NCI-H524 treated with DMSO at 0.1 percent for 48 hours (cell line): ENCODE data around the gene MAS1L.

Source experiments
- DNase-seq: peaks from one replicate; lab custom pipeline; 2025; lab: John Stamatoyannopoulos, UW

MAS1L gene

GRCh38 chr6:29510202-29510601, 22.4 kb upstream of the MAS1L start:
- DNase-seq = no peak

DNA sequence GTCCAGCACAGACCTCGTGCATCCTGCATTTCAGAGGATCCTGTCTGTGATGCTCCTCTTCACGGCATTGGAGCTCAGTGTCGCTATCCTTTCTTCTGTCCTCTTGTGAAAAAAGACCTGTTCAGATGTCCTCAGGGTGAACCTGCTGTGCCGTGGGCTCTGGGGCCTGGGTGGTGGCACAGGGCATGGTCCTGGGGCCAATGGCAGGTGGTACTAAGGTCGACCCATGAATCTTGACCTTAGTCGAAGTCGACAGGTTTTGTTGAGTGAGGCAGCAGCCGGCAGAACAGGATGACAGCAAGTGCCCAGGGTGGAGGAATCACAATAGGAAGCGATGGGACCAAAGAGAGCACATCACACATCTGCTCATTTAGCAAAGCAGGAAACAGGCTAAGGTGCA, 22.0 kb upstream of the MAS1L start:
- DNase-seq = no peak

GRCh38 chr6:29509239-29509638, 21.5 kb upstream of the MAS1L start:
- no peak for DNase-seq

GRCh38 chr6:29507319-29507718, 19.6 kb upstream of the MAS1L start:
- DNase-seq = no peak

GRCh38 chr6:29506446-29507067, 18.8 kb upstream of the MAS1L start:
- DNase-seq = no peak

- DNase-seq = no peak
These were observed 18.1 kb upstream of the MAS1L start for GRCh38 chr6:29505808-29506207.

GRCh38 chr6:29504961-29505360, 17.2 kb upstream of the MAS1L start:
- no peak for DNase-seq

DNA sequence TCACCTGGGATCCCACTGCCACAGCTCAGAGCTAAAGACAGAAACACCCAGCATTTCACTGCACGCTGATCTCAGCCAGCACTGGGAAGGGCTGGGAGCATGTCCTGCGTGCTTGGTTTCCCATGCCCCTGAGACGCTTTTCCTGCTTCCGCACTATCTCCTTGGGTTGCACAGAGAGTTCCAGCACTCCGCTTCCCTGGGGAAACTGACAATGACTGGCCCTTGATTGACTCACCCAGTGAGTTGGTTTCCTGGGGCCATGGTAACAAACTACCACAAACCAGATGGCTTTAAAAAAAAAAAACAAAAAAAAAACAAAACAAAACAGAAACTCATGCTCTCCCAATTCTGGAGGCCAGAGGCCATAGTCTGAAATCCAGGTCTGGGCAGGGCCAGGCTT, 14.8 kb upstream of the MAS1L start:
- DNase-seq = no peak

DNA sequence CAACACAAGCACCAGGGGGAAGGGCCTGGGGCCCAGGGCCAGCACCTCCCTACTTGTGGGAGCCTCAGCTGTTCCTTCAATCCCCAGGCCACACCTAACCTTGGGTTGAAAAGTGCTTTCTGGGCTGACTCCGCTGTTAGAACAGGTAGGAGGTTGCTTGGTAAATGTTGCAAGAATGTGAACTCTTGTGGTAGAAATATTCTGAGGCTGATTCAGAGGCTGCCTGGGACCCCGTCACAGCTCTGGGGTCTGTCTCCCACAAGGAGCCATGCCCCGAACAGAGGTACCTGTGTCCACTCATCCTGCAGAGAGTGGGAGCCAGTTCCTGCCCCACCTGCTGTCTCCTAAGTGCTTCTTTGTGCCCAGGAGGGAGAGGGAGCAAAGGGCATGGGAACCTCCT, 14.4 kb upstream of the MAS1L start:
- no peak for DNase-seq

DNA sequence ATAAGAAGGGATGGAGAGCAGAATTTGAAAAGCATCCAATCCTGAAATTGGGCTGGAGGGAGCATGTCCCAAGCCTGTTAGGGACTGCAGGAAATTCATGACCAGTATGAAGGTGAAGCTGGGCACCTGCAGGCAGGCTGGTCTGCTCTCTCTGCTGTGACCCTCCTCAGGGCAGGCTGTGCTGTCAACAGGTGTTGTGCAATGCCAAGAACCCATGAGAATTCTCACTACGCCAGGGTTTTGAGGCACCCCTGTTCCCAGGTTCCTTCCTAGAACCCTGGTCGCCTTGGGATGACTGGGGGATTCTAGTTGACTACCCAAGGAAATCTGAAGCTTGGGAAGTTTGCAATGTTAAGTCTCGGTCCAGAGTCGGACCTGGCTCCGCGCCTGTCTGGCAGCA, 13.3 kb upstream of the MAS1L start:
- DNase-seq = no peak

DNA sequence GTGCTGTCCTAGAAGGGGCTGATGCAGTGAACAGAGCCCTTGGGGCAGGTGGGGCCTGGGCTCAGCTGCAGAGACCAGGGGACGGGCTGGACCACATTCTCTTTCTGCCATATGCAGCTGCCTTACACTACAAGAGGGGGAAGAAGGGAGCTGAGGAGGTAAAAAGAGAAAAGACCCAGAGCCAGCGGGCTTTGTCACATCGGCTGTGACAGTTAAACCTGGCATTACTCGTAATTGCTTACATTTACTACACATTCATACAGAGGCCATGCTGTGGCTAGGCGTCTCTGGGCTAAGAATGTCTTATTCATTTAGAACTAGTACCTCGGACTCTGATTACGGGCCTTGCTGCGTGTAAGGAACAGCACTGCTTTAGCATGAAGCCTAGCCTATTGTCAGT, 12.8 kb upstream of the MAS1L start:
- DNase-seq = no peak

DNA sequence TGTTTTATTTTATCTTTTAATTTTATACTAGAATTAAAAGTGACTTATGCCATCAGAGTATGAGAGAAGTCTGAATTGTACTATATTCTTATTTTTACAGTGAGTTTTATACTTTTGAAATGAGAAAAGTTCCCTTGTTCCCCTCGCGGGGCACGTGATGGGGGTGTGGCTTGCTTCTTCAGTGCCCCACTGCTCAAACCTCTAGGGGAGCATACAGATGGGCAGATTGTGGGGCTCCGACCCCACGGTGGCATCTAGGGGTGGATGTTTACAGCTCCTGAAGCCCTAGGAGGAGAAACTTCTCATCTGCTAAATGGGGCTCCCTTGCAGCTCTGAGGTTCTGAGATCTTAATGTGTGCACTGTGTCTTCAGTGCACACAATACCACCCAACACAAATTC, 11.9 kb upstream of the MAS1L start:
- DNase-seq = no peak

DNA sequence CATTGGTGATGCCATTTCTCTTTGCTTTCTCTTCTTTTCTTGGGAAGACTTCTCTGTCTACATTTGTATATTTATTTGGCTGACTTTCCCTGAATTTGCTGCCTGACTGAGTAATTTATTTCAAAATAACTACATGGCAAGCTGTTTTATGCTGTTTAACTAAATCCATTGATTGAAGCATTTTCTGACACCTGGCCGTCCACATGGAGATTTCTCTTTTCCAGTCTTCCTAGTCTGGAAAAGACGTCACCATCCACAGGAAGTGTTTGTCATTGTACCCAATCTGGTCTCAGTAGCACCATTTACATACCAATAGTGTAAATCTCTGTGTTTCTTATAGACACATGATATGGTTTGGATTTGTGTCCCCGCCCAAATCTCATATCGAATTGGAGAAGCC, 9.2 kb upstream of the MAS1L start:
- DNase-seq = no peak

- no peak for DNase-seq
These were observed 7.8 kb upstream of the MAS1L start for GRCh38 chr6:29495571-29495970.

DNA sequence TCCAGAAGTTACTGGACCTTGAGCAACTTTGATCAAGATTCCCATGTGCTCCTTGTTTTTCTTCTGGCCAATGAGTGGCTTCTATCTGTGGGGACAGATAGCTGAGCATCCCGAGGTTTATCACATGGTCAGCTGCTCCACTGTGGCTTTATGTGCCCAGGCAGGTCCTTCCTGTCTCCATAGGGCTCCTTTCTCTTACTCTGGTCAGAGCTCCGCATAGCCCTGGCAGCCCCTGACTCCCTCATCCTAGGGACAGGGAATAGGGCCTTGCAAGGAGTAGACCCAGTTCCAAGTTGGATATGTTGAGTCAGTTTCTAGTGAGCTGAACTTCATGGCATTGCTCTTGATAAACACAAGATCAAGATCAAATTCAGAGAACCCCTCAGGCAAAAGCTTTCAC, 6.4 kb upstream of the MAS1L start:
- no peak for DNase-seq

- DNase-seq = no peak
These were observed 5.5 kb upstream of the MAS1L start for GRCh38 chr6:29493261-29493660.

DNA sequence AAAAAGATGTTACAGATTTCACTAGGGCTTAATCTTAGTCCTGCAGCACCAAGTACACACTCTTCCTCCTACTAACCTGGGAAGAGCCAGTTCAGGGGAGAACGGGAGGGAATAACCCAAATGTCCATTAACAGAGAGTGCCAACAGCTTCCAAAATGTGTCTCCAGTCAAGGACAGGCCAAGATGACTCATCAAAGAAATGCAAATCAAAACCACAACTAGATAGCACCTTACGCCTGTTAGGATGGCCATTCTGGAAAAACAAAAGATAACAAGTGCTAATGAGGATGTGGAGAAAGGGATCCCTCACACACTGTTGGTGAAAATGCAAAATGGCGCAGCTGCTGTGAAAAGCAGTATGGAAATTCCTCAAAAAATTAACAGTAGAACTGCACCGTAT, 3.8 kb upstream of the MAS1L start:
- DNase-seq = no peak

- DNase-seq = no peak
These were observed 2.8 kb upstream of the MAS1L start for GRCh38 chr6:29490552-29490951.

GRCh38 chr6:29490055-29490454, 2.3 kb upstream of the MAS1L start:
- DNase-seq = no peak

DNA sequence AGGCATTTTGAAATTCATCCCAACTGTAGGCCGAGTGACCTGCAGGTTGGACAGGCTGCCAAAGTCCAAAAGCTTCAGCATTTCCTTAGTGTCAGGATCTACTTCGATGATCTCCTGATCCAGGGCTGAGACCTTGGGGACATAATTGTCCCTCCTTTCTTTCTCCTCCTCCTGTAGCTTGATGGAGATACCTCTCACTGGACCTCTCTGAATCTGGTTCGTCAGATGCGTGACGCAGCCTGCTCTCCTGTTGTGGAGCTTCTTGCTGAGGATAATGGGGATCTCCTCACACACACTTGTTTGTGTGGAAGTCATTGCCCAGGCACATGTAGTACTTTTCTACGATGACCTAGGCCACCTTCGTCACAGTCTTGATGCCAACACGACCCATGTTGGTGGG, 1.5 kb upstream of the MAS1L start:
- DNase-seq = no peak

GRCh38 chr6:29488874-29489273, 1.1 kb upstream of the MAS1L start:
- no peak for DNase-seq

DNA sequence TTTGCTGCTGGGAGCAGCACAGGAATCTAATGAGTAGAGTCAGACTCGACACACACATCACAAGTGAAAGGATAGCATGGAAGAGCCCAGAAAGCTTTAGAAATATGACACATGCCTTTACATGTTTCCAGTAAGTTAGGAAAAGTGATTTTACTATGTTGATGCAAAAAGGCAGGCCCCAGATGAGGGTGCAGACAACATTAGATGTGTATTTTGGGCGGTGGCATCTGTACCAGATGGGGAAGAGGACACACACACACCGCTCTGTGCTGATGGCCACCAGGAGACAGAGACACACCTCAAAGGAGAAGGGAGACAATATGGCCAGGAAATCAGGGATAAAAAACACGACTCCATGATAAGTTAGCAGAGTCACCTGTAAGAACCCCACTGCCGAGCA, 625 bp downstream of the MAS1L start:
- no peak for DNase-seq

GRCh38 chr6:29486577-29486976, 1.2 kb downstream of the MAS1L start:
- DNase-seq = no peak

DNA sequence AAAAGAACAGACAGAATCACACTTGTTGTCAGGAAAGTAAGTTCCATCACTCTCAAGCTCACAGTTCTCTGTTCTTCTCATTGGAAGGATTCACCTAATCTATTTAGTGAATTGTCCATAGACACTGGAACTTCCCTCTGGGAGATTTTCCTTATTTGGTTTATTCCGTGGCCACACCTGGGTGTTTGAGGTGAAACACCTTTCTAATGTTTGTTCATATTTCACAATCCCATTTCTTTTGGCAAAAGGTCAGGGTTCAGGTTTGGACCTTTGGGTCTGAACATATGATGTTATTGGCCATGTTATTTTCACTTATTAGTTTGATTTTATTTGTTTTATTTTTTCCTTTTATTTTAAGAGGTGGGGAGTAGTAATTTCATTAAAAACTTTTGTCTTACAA, 4.0 kb downstream of the MAS1L start:
- DNase-seq = no peak

DNA sequence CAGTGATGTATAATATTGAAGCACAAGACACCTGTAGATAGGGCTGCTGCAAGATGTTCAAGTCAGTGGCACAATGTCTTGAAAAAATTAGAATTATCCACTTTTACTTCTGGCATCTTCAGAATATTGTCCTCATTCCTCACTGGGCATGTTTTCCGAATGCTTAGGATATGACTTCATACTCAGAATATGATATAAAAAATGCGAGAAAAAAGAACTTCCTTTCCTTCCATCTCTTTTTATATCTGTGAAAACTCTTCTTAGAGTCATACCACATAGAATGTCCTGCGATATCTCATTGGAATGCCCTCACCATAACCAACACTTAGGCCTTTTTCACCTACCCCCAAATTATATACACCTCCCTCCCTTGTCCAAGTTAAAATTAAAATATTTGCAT, 4.6 kb downstream of the MAS1L start:
- no peak for DNase-seq
